ENCODE data around the gene AGFG1. TPM values are rescaled to one million over a fixed set of nuclear protein-coding genes. Genes with fewer than 3 reads are reported as not detected.
"Not testable (repeated sequence)": the region's sequence is repeated elsewhere in the genome, so short reads cannot be mapped to it uniquely, and the experiment has no call there.

AGFG1 gene
- total RNA-seq, 4 donors from 2014 or later = 41.0 to 60.3 (median 55.0) TPM

- no peak overlapping the region for H3K27ac ChIP-seq
- WGBS = 91% methylated on average over 2 of the region's 2 CpGs
- no peak for DNase-seq (ENCODE audit: low spot score in 2 of 2)
- no peak overlapping the region for H3K4me3 ChIP-seq
- peaks cover 56% of the 10 kb centered on the region for H3K36me3 ChIP-seq
- H3K9me3 ChIP-seq = no peaks in the 10 kb centered on the region
- no peak for TF ChIP-seq EP300 (IDR thresholded peaks at IDR 0.05)
- no peak for TF ChIP-seq POLR2A (IDR thresholded peaks at IDR 0.05)
- no peak for TF ChIP-seq POLR2AphosphoS5 (IDR thresholded peaks at IDR 0.05)
- no peak for TF ChIP-seq CTCF (IDR thresholded peaks at IDR 0.05)
- no peaks in the 10 kb centered on the region for H3K4me1 ChIP-seq
- H3K27me3 ChIP-seq = no peaks in the 10 kb centered on the region
These were observed 57.9 kb downstream of the AGFG1 start for GRCh38 chr2:227529871-227530270.

- 91% methylated on average over 3 of the region's 3 CpGs for WGBS
These were observed 62.8 kb downstream of the AGFG1 start for GRCh38 chr2:227534714-227535113.

GRCh38 chr2:227536445-227536844 is 64.5 kb downstream of the AGFG1 start:
- Histone ChIP-seq H3K4me3 (no peak overlapping the region), H3K9me3 (peaks cover 4% of the 10 kb centered on the region), H3K27me3 (no peaks in the 10 kb centered on the region), H3K27ac (no peak overlapping the region), H3K4me1 (no peaks in the 10 kb centered on the region), H3K36me3 (peaks cover 79% of the 10 kb centered on the region)
- WGBS = 55% methylated on average over 2 of the region's 2 CpGs
- DNase-seq (ENCODE audit: low spot score in 2 of 2) = no peak
- TF ChIP-seq EP300 (IDR thresholded peaks at IDR 0.05) (no peak), POLR2A (IDR thresholded peaks at IDR 0.05) (no peak), CTCF (IDR thresholded peaks at IDR 0.05) (no peak), POLR2AphosphoS5 (IDR thresholded peaks at IDR 0.05) (no peak)

More at GRCh38 chr2:227534714-227535113, 62.8 kb downstream of the AGFG1 start:
- Histone ChIP-seq H3K27me3 (no peaks in the 10 kb centered on the region), H3K9me3 (no peaks in the 10 kb centered on the region), H3K36me3 (peaks cover 74% of the 10 kb centered on the region), H3K4me1 (no peaks in the 10 kb centered on the region), H3K27ac (no peak overlapping the region), H3K4me3 (no peak overlapping the region)
- DNase-seq (ENCODE audit: low spot score in 2 of 2) = no peak
- TF ChIP-seq CTCF (IDR thresholded peaks at IDR 0.05) = no peak
- TF ChIP-seq EP300 (IDR thresholded peaks at IDR 0.05) = no peak
- no peak for TF ChIP-seq POLR2A (IDR thresholded peaks at IDR 0.05)
- TF ChIP-seq POLR2AphosphoS5 (IDR thresholded peaks at IDR 0.05) = no peak

- Histone ChIP-seq H3K4me1 (no peaks in the 10 kb centered on the region), H3K4me3 (no peak overlapping the region), H3K27me3 (no peaks in the 10 kb centered on the region), H3K36me3 (peaks cover 63% of the 10 kb centered on the region), H3K9me3 (peaks cover 4% of the 10 kb centered on the region), H3K27ac (no peak overlapping the region)
- no peak for DNase-seq (ENCODE audit: low spot score in 2 of 2)
- TF ChIP-seq EP300 (IDR thresholded peaks at IDR 0.05) = no peak
- TF ChIP-seq CTCF (IDR thresholded peaks at IDR 0.05) = no peak
- TF ChIP-seq POLR2AphosphoS5 (IDR thresholded peaks at IDR 0.05) = no peak
- no peak for TF ChIP-seq POLR2A (IDR thresholded peaks at IDR 0.05)
- WGBS = 95% methylated on average over 8 of the region's 8 CpGs
These were observed 67.6 kb downstream of the AGFG1 start for GRCh38 chr2:227539465-227539956.

GRCh38 chr2:227540352-227540751 is 68.4 kb downstream of the AGFG1 start:
- WGBS = 97% methylated on average over 9 of the region's 9 CpGs

GRCh38 chr2:227545990-227546389 is 74.0 kb downstream of the AGFG1 start:
- 92% methylated on average over 10 of the region's 11 CpGs for WGBS
- peaks cover 40% of the 10 kb centered on the region for H3K36me3 ChIP-seq

More at GRCh38 chr2:227540352-227540751, 68.4 kb downstream of the AGFG1 start:
- DNase-seq (ENCODE audit: low spot score in 2 of 2); H3K4me1 ChIP-seq; H3K27me3 ChIP-seq; H3K4me3 ChIP-seq; H3K27ac ChIP-seq; H3K9me3 ChIP-seq: not testable (repeated sequence)
- H3K36me3 ChIP-seq = peaks cover 58% of the 10 kb centered on the region

More at GRCh38 chr2:227545990-227546389, 74.0 kb downstream of the AGFG1 start:
- H3K4me3 ChIP-seq = no peak overlapping the region
- TF ChIP-seq POLR2AphosphoS5 (IDR thresholded peaks at IDR 0.05) (no peak), POLR2A (IDR thresholded peaks at IDR 0.05) (no peak), EP300 (IDR thresholded peaks at IDR 0.05) (no peak), CTCF (IDR thresholded peaks at IDR 0.05) (no peak)
- no peaks in the 10 kb centered on the region for H3K27me3 ChIP-seq
- DNase-seq (ENCODE audit: low spot score in 2 of 2) = no peak
- H3K4me1 ChIP-seq = no peaks in the 10 kb centered on the region
- no peak overlapping the region for H3K27ac ChIP-seq
- H3K9me3 ChIP-seq = no peaks in the 10 kb centered on the region

Measured in suprapubic skin (tissue), 4 donors.